Lung (tissue), 12 donors: ENCODE data around the gene LPCAT2. TPM values are rescaled to one million over a fixed set of nuclear protein-coding genes. Genes with fewer than 3 reads are reported as not detected.

Source experiments
- ATAC-seq: fragments of 200-7000 bp; cut with Tn5 transposase; one replicate; pipeline ENCODE4 v1.9.1; 2020; ENCODE audit warnings: moderate number of reproducible peaks; ENCODE audit not compliant: insufficient read depth, low FRiP score
- DNase-seq, 3 donors: peaks; one replicate each; pipeline ENCODE4 v3.0.0-alpha.2; 2013 to 2017
- H3K27ac ChIP-seq, 2 donors: one replicate each; pipeline ENCODE4 v1.5.1; 2013; ENCODE audit warnings: mild to moderate bottlenecking in 2 of 2, moderate library complexity in 2 of 2, control low read depth in 1 of 2, inconsistent platforms in 1 of 2, low read depth in 1 of 2, low read length in 1 of 2
- H3K27me3 ChIP-seq, 3 donors: one replicate each; pipeline ENCODE4 v1.5.1; 2013; ENCODE audit warnings: low read length in 2 of 3; ENCODE audit not compliant: control insufficient read depth in 3 of 3, insufficient read depth in 3 of 3
- H3K36me3 ChIP-seq, 4 donors: one replicate each; pipeline ENCODE4 v1.5.1; 2013; ENCODE audit warnings: low read length in 4 of 4, mild to moderate bottlenecking in 1 of 4, moderate library complexity in 1 of 4; ENCODE audit not compliant: control insufficient read depth in 4 of 4, insufficient read depth in 4 of 4
- H3K4me1 ChIP-seq, 5 donors: one replicate each; pipeline ENCODE4 v1.5.1; 2013; ENCODE audit warnings: low read length in 5 of 5, mild to moderate bottlenecking in 2 of 5, moderate library complexity in 1 of 5; ENCODE audit not compliant: control insufficient read depth in 5 of 5, insufficient read depth in 5 of 5
- H3K4me3 ChIP-seq: one replicate; pipeline ENCODE4 v1.5.1; 2013; ENCODE audit warnings: mild to moderate bottlenecking, control low read depth, moderate library complexity
- H3K9ac ChIP-seq, 2 donors: one replicate each; pipeline ENCODE4 v1.5.1; 2013; ENCODE audit warnings: low read length in 2 of 2, control low read depth in 1 of 2; ENCODE audit not compliant: insufficient read depth in 1 of 2
- H3K9me3 ChIP-seq, 4 donors: one replicate each; pipeline ENCODE4 v1.5.1; 2013; ENCODE audit warnings: low read length in 3 of 4, mild to moderate bottlenecking in 1 of 4, moderate library complexity in 1 of 4; ENCODE audit not compliant: control insufficient read depth in 4 of 4, insufficient read depth in 3 of 4
- CTCF ChIP-seq: IDR thresholded peaks from 2 replicates; pipeline ENCODE4 v1.5.1; 2012; ENCODE audit warnings: mild to moderate bottlenecking; ENCODE audit errors: control extremely low read depth, extremely low read depth
- WGBS, 2 donors: extraction: QIAGEN DNeasy Blood & Tissue Kit; methylation state at CpG; one replicate each; pipeline ENCODE4 v1.1.7; 2013; 5-methylcytosine and 5-hydroxymethylcytosine counted together
- polyA plus RNA-seq, 2 donors: library from polyadenylated mRNA; stranded (reverse); fragments of 200-250 nt; gene quantifications; one replicate each; pipeline ENCODE4 v1.2.1, GENCODE V29; 2013
- total RNA-seq, 2 donors: library from RNA; depleted of rRNA in 1 of 2; stranded (reverse); fragments of >200 nt in 1 of 2; gene quantifications; one replicate each; pipeline ENCODE4 v1.2.1, GENCODE V29; 2014 to 2021
- donor health status: control.
- donor health status: control.
- donor health status: Bipolar disorder and iron deficiency.
- donor health status: healthy.
- donor health status: DM: yes; HTN: yes; CAD: no.

LPCAT2 gene
- total and polyA plus RNA-seq, 4 donors: 9.5 to 25.3 (median 19.4) TPM

GRCh38 chr16:55597928-55598327 lies 89.1 kb downstream of the LPCAT2 start:
- Histone ChIP-seq H3K27me3 (no peaks in the 10 kb centered on the region), H3K27ac (no peak overlapping the region), H3K9me3 (no peaks in the 10 kb centered on the region), H3K4me1 (no peaks in the 10 kb centered on the region), H3K9ac (no peak overlapping the region), H3K4me3 (no peak overlapping the region), H3K36me3 (no peaks in the 10 kb centered on the region)
- whole genome bisulfite sequencing, 2 donors: 55 to 69% methylated on average over 4 of the region's 4 CpGs
- DNase-seq (no peak), ATAC-seq (no peak)
- TF ChIP-seq CTCF: no peak

GRCh38 chr16:55605754-55606336 lies 97.0 kb downstream of the LPCAT2 start:
- DNase-seq (no peak), ATAC-seq (no peak)
- Histone ChIP-seq H3K9me3 (no peaks in the 10 kb centered on the region), H3K36me3 (no peaks in the 10 kb centered on the region), H3K9ac (no peak overlapping the region), H3K4me3 (no peak overlapping the region), H3K27me3 (no peaks in the 10 kb centered on the region), H3K4me1 (no peaks in the 10 kb centered on the region), H3K27ac (no peak overlapping the region)
- WGBS, 2 donors: 58 to 61% methylated on average over 4 of the region's 4 CpGs
- TF ChIP-seq CTCF: no peak

GRCh38 chr16:55613613-55614335 lies 104.9 kb downstream of the LPCAT2 start:
- no peak for TF ChIP-seq CTCF
- no peaks in the 10 kb centered on the region for H3K27me3 ChIP-seq
- H3K4me3 ChIP-seq: no peak overlapping the region
- DNase-seq (no peak), ATAC-seq (no peak)
- H3K27ac ChIP-seq: no peak overlapping the region
- WGBS, 2 donors: 69 to 71% methylated on average over 6 of the region's 6 CpGs
- peaks cover 0 to 4% (median 0%) of the 10 kb centered on the region in 4 donors for H3K9me3 ChIP-seq
- no peak overlapping the region for H3K9ac ChIP-seq
- H3K4me1 ChIP-seq: no peaks in the 10 kb centered on the region
- H3K36me3 ChIP-seq: no peaks in the 10 kb centered on the region
